Esophagus muscularis mucosa (tissue), 4 donors: ENCODE measurements around the gene VPS13C. TPM values are rescaled to one million over a fixed set of nuclear protein-coding genes. Genes with fewer than 3 reads are reported as not detected.

Experiments
- DNase-seq: peaks from one replicate; pipeline ENCODE4 v3.0.0-alpha.2; 2017; ENCODE audit errors: extremely low spot score
- H3K27ac ChIP-seq, 4 donors: fragments of 200-600 bp; sonication (generic); replicated peaks in 1 of 4; 1 replicate in 3 of 4; 2 replicates in 1 of 4; pipeline ENCODE4 v1.5.1; 2016 to 2019; ENCODE audit warnings: mild to moderate bottlenecking in 1 of 4
- H3K27me3 ChIP-seq, 4 donors: fragments of 200-600 bp; sonication (generic); one replicate each; pipeline versions ENCODE4 v1.5.1 to v1.6.0; 2016 to 2019
- H3K36me3 ChIP-seq, 4 donors: fragments of 200-600 bp; sonication (generic); one replicate each; pipeline ENCODE4 v1.5.1; 2016 to 2019
- H3K4me1 ChIP-seq, 4 donors: fragments of 200-600 bp; sonication (generic); one replicate each; pipeline ENCODE4 v1.5.1; 2016 to 2019
- H3K4me3 ChIP-seq, 4 donors: fragments of 200-600 bp; sonication (generic); 1 replicate in 2 of 4; 2 replicates in 2 of 4; pipeline ENCODE4 v1.5.1; 2016 to 2019; ENCODE audit warnings: mild to moderate bottlenecking in 4 of 4, moderate library complexity in 1 of 4
- H3K9me3 ChIP-seq, 4 donors: fragments of 200-600 bp; sonication (generic); 1 replicate in 3 of 4; 2 replicates in 1 of 4; pipeline ENCODE4 v1.5.1; 2016 to 2019
- CTCF ChIP-seq, 3 experiments: fragments of 200-600 bp in 2 of 3; fragments of 450-650 bp in 1 of 3; sonication (generic) in 2 of 3; IDR thresholded peaks; one replicate each; pipeline ENCODE4 v1.5.1; 2017 to 2019; ENCODE audit warnings: antibody characterized with exemption in 3 of 3, mild to moderate bottlenecking in 2 of 3, moderate library complexity in 1 of 3
- EP300 ChIP-seq: sonication (generic); formaldehyde crosslinking; IDR thresholded peaks from one replicate; pipeline ENCODE4 v1.6.1; 2017; ENCODE audit warnings: antibody characterized with exemption
- POLR2A ChIP-seq: fragments of 450-650 bp; IDR thresholded peaks from one replicate; pipeline ENCODE4 v1.6.1; 2017; ENCODE audit warnings: antibody characterized with exemption, moderate library complexity, mild to moderate bottlenecking, low read depth
- POLR2AphosphoS5 ChIP-seq, 2 donors: sonication (generic); formaldehyde crosslinking; IDR thresholded peaks; one replicate each; pipeline ENCODE4 v1.6.1; 2017; ENCODE audit warnings: antibody characterized with exemption in 2 of 2
- WGBS: methylation state at CpG from one replicate; pipeline ENCODE4 v1.1.5; 2018; 5-methylcytosine and 5-hydroxymethylcytosine counted together
- intact Hi-C: fragments of 100-400 bp; cut with DNase I; formaldehyde crosslinking; loops from one replicate; pipeline ENCODE4 v1.15.1; 2023
- total RNA-seq, 4 donors: library from RNA; depleted of rRNA; stranded (reverse); fragments of >200 nt; gene quantifications; one replicate each; pipeline versions ENCODE4 v1.1.0 to v1.2.1, GENCODE V29; 2016

Gene VPS13C
- total RNA-seq, 4 donors from 2014 or later: 58.5 to 86.0 (median 59.4) TPM

GRCh38 chr15:62068810-62069167 is 8.5 kb upstream of the VPS13C start:
- Histone ChIP-seq H3K27me3 (peaks cover 0 to 42% (median 11%) of the 10 kb centered on the region in 4 donors), H3K4me3 (peak overlapping the region; percentile 56 to 67 (median 60)), H3K36me3 (no peaks in the 10 kb centered on the region), H3K4me1 (peaks cover 13 to 30% (median 26%) of the 10 kb centered on the region in 4 donors), H3K27ac (peak overlapping the region in 2 of 4 donors; percentile 50 to 65), H3K9me3 (no peaks in the 10 kb centered on the region)
- 58% methylated on average over 4 of the region's 4 CpGs for WGBS
- TF ChIP-seq POLR2A (no peak), EP300 (no peak), POLR2AphosphoS5 (IDR thresholded peaks at IDR 0.05) (no peak), CTCF (IDR thresholded peaks at IDR 0.05) (no peak)
- intact Hi-C loops: no loop called here
- DNase-seq: no peak

- peaks cover 0 to 42% (median 11%) of the 10 kb centered on the region in 4 donors for H3K27me3 ChIP-seq
- DNase-seq: no peak
- peaks cover 13 to 30% (median 26%) of the 10 kb centered on the region in 4 donors for H3K4me1 ChIP-seq
- intact Hi-C loops: no loop called here
- no peaks in the 10 kb centered on the region for H3K9me3 ChIP-seq
- no CpG with 5 or more reads among the region's 103 CpGs for WGBS
- TF ChIP-seq POLR2A (no peak), POLR2AphosphoS5 (IDR thresholded peaks at IDR 0.05) (no peak), CTCF (IDR thresholded peaks at IDR 0.05) (peak in 1 of 3 experiments; percentile 23)
- no peaks in the 10 kb centered on the region for H3K36me3 ChIP-seq
- H3K4me3 ChIP-seq: peak overlapping the region; percentile 56 to 67 (median 60)
- H3K27ac ChIP-seq: peak overlapping the region; percentile 38 to 65 (median 56)
These were observed 8.0 kb upstream of the VPS13C start for GRCh38 chr15:62068071-62068809.

GRCh38 chr15:62067448-62068044 is 7.3 kb upstream of the VPS13C start:
- Histone ChIP-seq H3K27ac (peak overlapping the region in 2 of 4 donors; percentile 21 to 43), H3K4me3 (peak overlapping the region; percentile 56 to 67 (median 60)), H3K9me3 (no peaks in the 10 kb centered on the region), H3K27me3 (peaks cover 0 to 42% (median 11%) of the 10 kb centered on the region in 4 donors), H3K4me1 (peaks cover 13 to 30% (median 26%) of the 10 kb centered on the region in 4 donors), H3K36me3 (no peaks in the 10 kb centered on the region)
- WGBS: 13% methylated on average over 11 of the region's 62 CpGs
- TF ChIP-seq EP300: no peak
- no peak for TF ChIP-seq CTCF (IDR thresholded peaks at IDR 0.05)
- TF ChIP-seq POLR2A: no peak
- no peak for TF ChIP-seq POLR2AphosphoS5 (IDR thresholded peaks at IDR 0.05)
- no peak for DNase-seq
- intact Hi-C loops: no loop called here

- H3K4me3 ChIP-seq: peak within 1 kb of the TSS; percentile 56 to 67 (median 60)
- H3K4me1 ChIP-seq: peaks cover 13 to 30% (median 26%) of the 10 kb centered on the region in 4 donors
- intact Hi-C loops: no loop called here
- H3K27me3 ChIP-seq: peaks cover 0 to 42% (median 11%) of the 10 kb centered on the region in 4 donors
- no peak for TF ChIP-seq EP300
- TF ChIP-seq CTCF (IDR thresholded peaks at IDR 0.05): peak in 1 of 3 experiments; percentile 18
- TF ChIP-seq POLR2AphosphoS5 (IDR thresholded peaks at IDR 0.05): no peak
- TF ChIP-seq POLR2A: no peak
- no peak for DNase-seq
- 11% methylated on average over 26 of the region's 33 CpGs for WGBS
- H3K27ac ChIP-seq: peak within 1 kb of the TSS in 2 of 4 donors; percentile 21 to 43
- no peaks in the 10 kb centered on the region for H3K9me3 ChIP-seq
- H3K36me3 ChIP-seq: no peaks in the 10 kb centered on the region
These were observed 6.6 kb upstream of the VPS13C start, which contains the start of gene C2CD4A for GRCh38 chr15:62066663-62067447. Gene C2CD4A (plus strand): TSS chr15:62066977. CDS start chr15:62067614, 637 bp downstream.
